OCI-M2 (cell line): ENCODE results near the gene LCT.
"Not testable (repeated sequence)": the region's sequence is repeated elsewhere in the genome, so short reads cannot be mapped to it uniquely, and the experiment has no call there.

Experiments used
- DNase-seq: peaks from one replicate; lab custom pipeline; 2025; ENCODE audit not compliant: unreplicated experiment; lab: John Stamatoyannopoulos, UW

The LCT gene

GRCh38 chr2:135832891-135833290 lies 4.1 kb downstream of the LCT start:
- DNase-seq, result no peak

GRCh38 chr2:135831180-135831812 lies 5.7 kb downstream of the LCT start:
- no peak for DNase-seq

- no peak for DNase-seq
Observed at GRCh38 chr2:135829378-135830135, 7.4 kb downstream of the LCT start.

- DNase-seq, result no peak
Observed at GRCh38 chr2:135826544-135826943, 10.4 kb downstream of the LCT start.

DNA sequence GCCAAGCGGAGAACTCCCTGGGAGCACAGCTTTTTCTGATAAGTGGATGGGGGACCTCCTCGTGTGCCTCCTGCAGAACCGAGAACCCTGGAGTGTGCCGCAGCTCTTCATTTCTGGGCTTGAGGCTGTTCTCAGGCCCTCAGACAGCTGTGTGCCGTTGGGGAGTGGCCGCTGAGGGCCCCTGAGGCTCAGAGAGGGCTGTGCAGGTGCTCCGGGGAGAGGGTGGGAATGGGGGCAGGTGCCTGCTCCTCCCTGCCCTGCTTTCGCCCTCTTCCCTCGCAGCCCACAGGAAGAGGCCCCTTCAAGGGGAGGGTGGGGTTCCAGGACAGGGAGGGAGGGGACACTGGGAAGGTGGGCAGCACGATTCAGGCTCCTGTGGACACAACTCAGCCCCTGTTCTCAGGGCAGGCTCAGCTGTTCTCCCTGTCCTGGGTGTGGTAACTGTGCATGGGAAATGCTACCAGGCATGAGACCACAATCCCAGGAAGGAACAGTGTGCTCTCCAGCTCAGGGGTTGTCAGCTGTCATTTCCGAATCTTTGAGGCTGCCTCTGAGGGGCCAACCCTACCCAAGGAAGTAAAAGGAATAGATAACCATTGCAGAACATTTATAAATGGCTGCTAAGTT lies 11.3 kb downstream of the LCT start:
- no peak for DNase-seq

DNA sequence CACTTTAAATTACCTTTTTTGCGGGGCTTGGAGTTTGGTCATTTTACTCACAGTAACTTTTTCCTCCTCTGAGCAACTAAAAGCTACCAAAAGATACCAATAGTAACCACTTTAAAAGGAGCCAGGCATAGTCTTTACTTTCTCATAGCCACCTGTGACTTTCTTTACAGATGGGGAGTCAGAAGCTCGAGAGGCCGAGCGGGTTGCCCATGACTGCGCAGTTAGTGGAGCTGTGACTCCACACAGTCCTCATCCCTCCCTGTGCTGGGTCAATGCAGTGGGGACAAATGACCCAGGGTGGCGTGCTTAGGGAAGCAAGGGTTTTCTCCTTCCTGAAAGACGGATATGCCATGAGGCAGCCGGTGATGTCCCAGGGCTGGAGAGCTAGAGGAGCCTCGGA lies 11.9 kb downstream of the LCT start:
- no peak for DNase-seq

GRCh38 chr2:135822855-135823254 lies 14.1 kb downstream of the LCT start:
- no peak for DNase-seq

DNA sequence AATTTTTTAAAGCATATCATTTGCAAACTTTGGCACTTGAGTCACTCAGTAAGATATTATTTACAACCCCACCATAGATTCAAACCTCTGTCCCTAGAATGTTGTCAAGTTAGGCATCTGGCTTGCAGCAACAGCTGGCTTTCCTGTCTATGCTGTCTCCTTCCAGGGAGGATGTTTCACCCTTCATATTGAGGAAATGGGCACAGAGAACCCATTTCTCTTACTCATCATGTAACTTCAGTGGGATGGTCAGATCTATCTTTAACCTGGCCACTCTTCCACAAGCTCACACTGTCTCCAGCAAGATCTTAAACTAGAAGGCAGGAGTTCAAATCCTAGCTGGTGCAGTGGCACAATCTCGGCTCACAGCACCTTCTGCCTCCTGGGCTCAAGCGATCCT lies 15.8 kb downstream of the LCT start:
- DNase-seq, result no peak

GRCh38 chr2:135820003-135820618 lies 16.9 kb downstream of the LCT start:
- no peak for DNase-seq

DNA sequence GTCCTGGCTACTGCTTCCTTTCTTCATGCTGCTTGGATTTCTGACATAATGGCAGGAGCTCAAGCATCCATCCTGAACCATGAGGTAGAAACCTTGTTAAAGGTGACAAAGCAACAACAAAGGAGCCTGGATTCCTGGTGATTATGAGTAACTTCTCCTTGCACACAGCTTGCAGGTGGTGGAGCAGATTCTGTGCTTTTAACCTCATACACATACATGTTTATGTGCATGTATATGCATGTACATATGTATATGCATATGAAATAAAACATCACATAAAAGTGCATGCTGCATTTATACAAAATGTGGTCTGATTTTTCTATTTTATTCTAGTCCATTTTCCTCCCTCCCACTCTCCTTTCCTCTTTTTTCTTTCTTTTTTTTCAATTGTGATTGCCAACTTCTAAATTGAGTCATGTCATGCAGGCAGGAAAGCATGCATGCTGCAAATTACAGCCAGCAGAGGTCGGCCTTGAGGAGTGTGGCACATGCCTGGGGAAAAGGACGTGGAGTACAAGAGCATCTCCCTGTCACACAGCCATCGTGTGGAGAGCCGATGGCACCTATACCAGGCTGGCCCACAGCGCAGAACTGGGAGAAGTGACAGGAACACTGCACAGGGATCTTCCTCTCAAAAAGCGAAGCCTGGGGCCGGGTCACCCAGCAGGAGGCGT lies 17.9 kb downstream of the LCT start:
- DNase-seq, result no peak

- no peak for DNase-seq
Observed at GRCh38 chr2:135817951-135818350, 19.0 kb downstream of the LCT start.

GRCh38 chr2:135817466-135817865 lies 19.5 kb downstream of the LCT start:
- no peak for DNase-seq

- no peak for DNase-seq
Observed at GRCh38 chr2:135815269-135815668, 21.7 kb downstream of the LCT start.

DNA sequence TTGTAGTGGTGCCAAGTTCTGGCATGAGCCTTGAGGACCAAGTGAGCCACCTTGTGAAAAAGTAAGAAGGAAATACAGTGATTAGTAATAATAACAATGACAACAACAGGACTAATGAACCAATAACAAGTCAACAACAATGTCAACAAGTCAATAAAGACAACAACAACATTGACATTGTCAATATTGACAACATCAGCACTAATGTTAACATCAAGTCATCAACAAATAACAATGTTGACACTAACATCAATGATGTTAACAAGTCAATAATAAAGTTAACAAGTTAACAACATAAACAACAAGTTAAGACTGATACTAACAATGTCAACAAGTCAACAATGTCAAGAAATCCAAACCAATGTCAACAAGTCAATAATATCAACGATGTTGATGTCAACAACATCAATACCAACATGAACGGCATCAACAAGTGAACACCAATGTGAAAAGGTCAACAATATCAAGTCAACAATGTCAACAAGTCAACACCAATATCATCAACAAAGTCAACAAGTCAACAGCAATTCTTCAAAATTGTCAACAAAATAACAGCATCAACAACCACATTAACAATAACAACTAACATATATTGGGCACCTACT lies 24.0 kb downstream of the LCT start:
- DNase-seq, result no peak

DNA sequence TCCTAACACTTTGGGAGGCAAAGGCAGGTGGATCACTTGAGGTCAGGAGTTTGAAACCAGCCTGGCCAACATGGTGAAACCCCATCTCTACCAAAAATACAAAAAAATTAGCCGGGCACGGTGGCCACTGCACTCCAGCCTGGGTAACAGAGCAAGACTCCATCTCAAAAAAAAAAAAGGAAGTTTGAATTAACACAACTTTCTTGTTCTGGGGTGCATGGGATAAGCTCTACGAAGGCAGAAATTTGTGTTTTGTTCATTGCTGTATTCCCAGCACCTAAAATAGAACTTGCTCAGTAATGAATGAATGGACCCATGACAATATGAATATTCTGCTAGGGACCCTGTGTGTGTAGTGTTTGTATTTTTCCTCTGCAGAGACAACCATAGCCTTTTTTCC lies 29.1 kb downstream of the LCT start:
- DNase-seq, result not testable (repeated sequence)

- DNase-seq, result no peak
Observed at GRCh38 chr2:135803278-135803677, 33.7 kb downstream of the LCT start.

DNA sequence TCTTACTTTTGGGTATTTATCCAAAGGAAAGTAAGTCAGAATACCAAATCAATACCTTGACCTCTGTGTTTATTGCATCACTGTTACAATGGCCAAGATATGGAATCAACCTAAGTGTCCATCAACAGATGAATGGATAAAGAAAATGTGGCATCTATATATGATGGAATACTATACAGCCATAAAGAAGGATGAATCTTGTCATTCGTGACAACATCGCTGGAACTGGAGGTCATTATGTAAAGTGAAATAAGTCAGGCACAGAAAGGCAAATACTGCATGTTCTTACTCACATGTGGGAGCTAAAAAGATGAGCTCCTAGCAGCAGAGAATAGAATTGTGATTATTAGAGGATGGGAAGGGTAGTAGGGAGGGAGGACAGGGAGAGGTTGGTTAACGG lies 34.6 kb downstream of the LCT start:
- no peak for DNase-seq

GRCh38 chr2:135800513-135801460 lies 36.2 kb downstream of the LCT start:
- DNase-seq, result no peak

GRCh38 chr2:135799738-135800137 lies 37.2 kb downstream of the LCT start:
- DNase-seq, result no peak

GRCh38 chr2:135798762-135799161 lies 38.2 kb downstream of the LCT start:
- no peak for DNase-seq
